ENCODE results near the gene DNAH6.

Gene DNAH6

DNA sequence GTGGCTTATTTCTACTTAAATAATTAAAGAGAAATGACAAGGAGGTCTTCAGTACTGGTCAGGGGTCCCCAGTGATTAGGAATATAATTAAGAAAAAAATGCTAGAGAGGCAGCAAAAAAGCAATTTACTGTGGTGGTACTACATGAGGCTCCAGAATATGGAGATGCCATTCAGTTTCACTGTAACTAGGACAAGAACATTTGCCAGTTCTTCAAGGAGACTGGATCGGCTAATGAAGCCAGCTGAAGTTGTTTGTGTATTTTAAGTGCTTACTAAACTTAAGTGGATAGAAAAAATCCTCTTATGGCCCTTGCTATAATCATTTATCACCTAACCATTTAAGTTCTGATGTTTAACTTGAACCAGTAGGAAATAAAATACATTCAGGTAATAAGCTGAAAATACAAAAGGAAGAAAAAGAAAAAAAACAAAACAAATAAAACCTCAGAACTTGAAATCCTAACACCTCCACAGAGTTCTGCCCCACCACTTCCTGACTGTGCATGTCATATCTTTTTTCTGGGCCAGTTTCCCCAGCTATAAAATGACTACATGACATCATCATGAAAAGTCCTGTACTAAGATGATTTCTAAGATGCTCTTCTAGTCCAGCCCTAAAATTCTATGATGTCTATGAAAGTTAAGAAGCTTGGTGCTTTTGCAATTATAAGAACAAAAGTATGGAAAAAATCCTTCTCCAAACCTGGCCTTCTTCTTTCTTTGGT is 266.6 kb downstream of the DNAH6 start:
- H3K27ac Mint-ChIP-seq: no peak overlapping the region
- H3K36me3 Mint-ChIP-seq (ENCODE audit: low read depth): no peaks in the 10 kb centered on the region
- no peaks in the 10 kb centered on the region for H3K4me1 Mint-ChIP-seq
- H3K4me3 Mint-ChIP-seq: no peak overlapping the region
- TF ChIP-seq CTCF (IDR thresholded peaks at IDR 0.05; ENCODE audit: unreplicated experiment in 3 of 3): no peak
- peaks cover 2% of the 10 kb centered on the region for H3K9me3 Mint-ChIP-seq
- no peaks in the 10 kb centered on the region for H3K27me3 Mint-ChIP-seq (ENCODE audit: low read depth)

GRCh38 chr2:84785950-84786349 is 269.7 kb downstream of the DNAH6 start:
- no peak for TF ChIP-seq CTCF (IDR thresholded peaks at IDR 0.05; ENCODE audit: unreplicated experiment in 3 of 3)
- no peaks in the 10 kb centered on the region for H3K36me3 Mint-ChIP-seq (ENCODE audit: low read depth)
- no peaks in the 10 kb centered on the region for H3K27me3 Mint-ChIP-seq (ENCODE audit: low read depth)
- no peak overlapping the region for H3K27ac Mint-ChIP-seq
- no peak overlapping the region for H3K4me3 Mint-ChIP-seq
- no peaks in the 10 kb centered on the region for H3K4me1 Mint-ChIP-seq
- H3K9me3 Mint-ChIP-seq: no peaks in the 10 kb centered on the region

DNA sequence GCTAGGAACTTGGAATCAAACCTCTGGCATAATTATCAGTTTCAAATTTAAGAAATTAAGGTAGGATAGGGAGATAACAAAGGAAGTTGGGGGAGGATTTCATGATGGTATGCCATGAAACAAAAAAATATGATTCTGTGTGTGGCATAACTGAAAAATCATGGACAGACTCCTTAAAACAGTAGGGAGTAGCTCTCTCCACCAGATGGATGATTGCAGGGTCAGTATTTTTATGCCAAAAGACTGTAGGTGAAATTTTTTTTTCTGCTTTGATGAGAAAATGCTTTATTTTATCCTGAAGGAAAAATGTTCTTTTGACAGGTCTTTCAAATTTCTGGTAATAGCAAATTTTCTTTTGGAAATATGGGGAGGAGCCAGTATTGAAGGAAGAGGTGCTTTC is 270.3 kb downstream of the DNAH6 start:
- no peaks in the 10 kb centered on the region for H3K27me3 Mint-ChIP-seq (ENCODE audit: low read depth)
- no peak for TF ChIP-seq CTCF (IDR thresholded peaks at IDR 0.05; ENCODE audit: unreplicated experiment in 3 of 3)
- H3K36me3 Mint-ChIP-seq (ENCODE audit: low read depth): no peaks in the 10 kb centered on the region
- no peaks in the 10 kb centered on the region for H3K4me1 Mint-ChIP-seq
- no peak overlapping the region for H3K27ac Mint-ChIP-seq
- H3K9me3 Mint-ChIP-seq: no peaks in the 10 kb centered on the region
- no peak overlapping the region for H3K4me3 Mint-ChIP-seq

DNA sequence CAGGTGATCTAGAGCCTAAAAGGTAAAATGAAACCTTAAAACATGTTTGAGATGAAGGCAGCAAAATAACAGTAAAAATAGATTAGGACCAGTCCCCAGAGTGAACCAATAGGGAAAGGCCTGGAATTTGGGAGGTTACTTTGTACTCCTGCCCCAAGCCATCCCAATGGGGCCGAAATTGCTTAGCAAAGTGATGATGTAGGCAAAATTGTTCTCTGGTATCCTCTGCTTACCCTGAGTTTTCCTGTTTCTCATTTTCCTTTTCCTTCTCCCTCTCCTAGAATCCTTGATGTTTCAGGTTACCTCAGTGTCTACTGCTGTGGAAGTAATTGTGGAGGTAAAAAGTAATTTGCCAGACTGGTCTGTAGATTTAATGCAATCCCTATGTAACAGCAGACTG is 271.7 kb downstream of the DNAH6 start:
- Mint-ChIP-seq H3K27me3 (ENCODE audit: low read depth) (no peaks in the 10 kb centered on the region), H3K36me3 (ENCODE audit: low read depth) (no peaks in the 10 kb centered on the region), H3K27ac (no peak overlapping the region), H3K4me3 (no peak overlapping the region), H3K9me3 (no peaks in the 10 kb centered on the region), H3K4me1 (no peaks in the 10 kb centered on the region)
- no peak for TF ChIP-seq CTCF (IDR thresholded peaks at IDR 0.05; ENCODE audit: unreplicated experiment in 3 of 3)

DNA sequence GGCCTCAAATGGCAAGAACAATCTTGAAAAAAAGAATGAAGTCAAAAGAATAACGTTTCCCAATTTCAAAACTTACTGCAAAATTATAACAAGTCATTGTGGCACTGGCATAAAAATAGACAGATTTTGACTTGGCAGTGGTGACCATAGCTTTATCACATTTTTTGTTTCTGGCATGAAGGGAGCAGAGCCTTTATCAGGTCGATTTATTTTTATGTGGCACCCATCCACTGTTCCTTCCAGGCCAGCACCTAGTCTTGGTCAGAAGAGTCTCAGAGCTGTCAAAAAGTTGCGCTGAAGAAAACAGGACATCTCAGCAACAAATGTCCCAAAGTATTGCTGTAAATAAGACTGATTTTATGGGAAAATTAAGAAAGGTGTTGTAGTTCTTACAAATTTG is 272.2 kb downstream of the DNAH6 start:
- no peak for TF ChIP-seq CTCF (IDR thresholded peaks at IDR 0.05; ENCODE audit: unreplicated experiment in 3 of 3)
- no peaks in the 10 kb centered on the region for H3K36me3 Mint-ChIP-seq (ENCODE audit: low read depth)
- peaks cover 3% of the 10 kb centered on the region for H3K9me3 Mint-ChIP-seq
- no peak overlapping the region for H3K4me3 Mint-ChIP-seq
- no peak overlapping the region for H3K27ac Mint-ChIP-seq
- no peaks in the 10 kb centered on the region for H3K4me1 Mint-ChIP-seq
- H3K27me3 Mint-ChIP-seq (ENCODE audit: low read depth): no peaks in the 10 kb centered on the region

- no peaks in the 10 kb centered on the region for H3K36me3 Mint-ChIP-seq (ENCODE audit: low read depth)
- H3K27ac Mint-ChIP-seq: no peak overlapping the region
- H3K9me3 Mint-ChIP-seq: peaks cover 6% of the 10 kb centered on the region
- H3K4me1 Mint-ChIP-seq: no peaks in the 10 kb centered on the region
- no peak overlapping the region for H3K4me3 Mint-ChIP-seq
- no peaks in the 10 kb centered on the region for H3K27me3 Mint-ChIP-seq (ENCODE audit: low read depth)
- TF ChIP-seq CTCF (IDR thresholded peaks at IDR 0.05; ENCODE audit: unreplicated experiment in 3 of 3): no peak
These were observed 276.7 kb downstream of the DNAH6 start for GRCh38 chr2:84792856-84793522.
